ENCODE data around the gene ITPR1. TPM values are rescaled to one million over a fixed set of nuclear protein-coding genes. Genes with fewer than 3 reads are reported as not detected.

ITPR1 gene
- total and polyA plus RNA-seq, 2 of the 4 experiments (the other 2 are of a cell fraction) = 1.8 to 5.7 TPM

GRCh38 chr3:4543110-4543509 lies 50.0 kb downstream of the ITPR1 start:
- H3K14ac ChIP-seq (replicated peaks; ENCODE audit: low read depth, low read length) = no peak overlapping the region
- H3K23ac ChIP-seq (ENCODE audit: low read depth, low read length) = no peak overlapping the region
- peaks cover 3% of the 10 kb centered on the region; the same call in 1 of the 2 replicates for H3K9me3 ChIP-seq (ENCODE audit: control insufficient read depth, insufficient read depth, low read length)
- H2AK9ac ChIP-seq (replicated peaks; ENCODE audit: low read depth, low read length, poor library complexity) = no peak overlapping the region
- no peak overlapping the region for H3K4ac ChIP-seq (ENCODE audit: low read depth, low read length)
- dilution Hi-C loops (cut with HindIII; ENCODE audit: low sequenced_read_pairs, unreplicated experiment) (no loop called here), intact Hi-C loops (cut with micrococcal nuclease) (no loop called here), in situ Hi-C loops (cut with MboI; ENCODE audit: low sequenced_read_pairs) (no loop called here)
- no peak for TF ChIP-seq RFX5 (IDR thresholded peaks at IDR 0.05; ENCODE audit: low read depth, low read length)
- no peaks in the 10 kb centered on the region for H3K36me3 ChIP-seq (ENCODE audit: control insufficient read depth, insufficient read depth, low read length)
- CTCF ChIA-PET = no interaction called here
- H3K56ac ChIP-seq (ENCODE audit: extremely low read depth, insufficient read depth, low read length) = no peak overlapping the region
- ATAC-seq (ENCODE audit: low read depth) (no peak), DNase-seq (no peak)
- no peak overlapping the region for H4K91ac ChIP-seq (ENCODE audit: insufficient read depth, low read depth, low read length)
- no peak overlapping the region for H3K18ac ChIP-seq (ENCODE audit: low read depth, low read length)
- no peaks in the 10 kb centered on the region for H3K9me1 ChIP-seq (ENCODE audit: insufficient read depth, low read length)
- no peak overlapping the region for H2BK5ac ChIP-seq (ENCODE audit: low read depth, low read length, poor library complexity, severe bottlenecking)
- H4K8ac ChIP-seq (ENCODE audit: low read depth in 2 of 2, low read length in 2 of 2) = no peak overlapping the region
- H3K4me3 ChIP-seq (ENCODE audit: insufficient read depth, low read depth, low read length) = no peak overlapping the region
- H4K20me1 ChIP-seq (ENCODE audit: insufficient read depth, low read length) = no peaks in the 10 kb centered on the region
- no peak overlapping the region for H3K9ac ChIP-seq (ENCODE audit: low read depth, low read length)
- no peak overlapping the region for H2BK120ac ChIP-seq (ENCODE audit: low read depth, low read length)
- H3K27me3 ChIP-seq (ENCODE audit: control insufficient read depth, insufficient read depth, low read length) = no peaks in the 10 kb centered on the region
- no peak overlapping the region for H3K4me2 ChIP-seq (ENCODE audit: low read depth, low read length)
- POLR2A ChIA-PET (ENCODE audit: unreplicated experiment) = no interaction called here
- H3K79me1 ChIP-seq (ENCODE audit: low read depth in 1 of 2, low read length in 2 of 2) = no peaks in the 10 kb centered on the region
- no peak overlapping the region for H2AK5ac ChIP-seq (ENCODE audit: low read depth, low read length)
- WGBS, 2 experiments (ENCODE audit: extremely low coverage in 2 of 2, insufficient read length in 1 of 2) = 20% methylated on average over 1 of the region's 2 CpGs; no CpG with 5 or more reads in 1 of the 2 experiments
- no peak overlapping the region for H4K5ac ChIP-seq (ENCODE audit: low read depth, low read length)
- no peak overlapping the region for H3K27ac ChIP-seq (ENCODE audit: insufficient read depth, low read length)
- BruUV-seq (replicated peaks) = no TSS peak
- H2BK15ac ChIP-seq (ENCODE audit: low read depth, low read length) = no peak overlapping the region
- H2BK20ac ChIP-seq (ENCODE audit: low read depth, low read length) = no peak overlapping the region
- no peaks in the 10 kb centered on the region; the same call in 1 of the 2 replicates for H3K4me1 ChIP-seq (ENCODE audit: control insufficient read depth, insufficient read depth, low read length)
- H2AFZ ChIP-seq (replicated peaks; ENCODE audit: low read length, poor library complexity) = no peak overlapping the region
